PFSK-1 (cell line): Measurements from ENCODE around the gene TAS2R46.

Source experiments
- FOXP2 ChIP-seq: optimal IDR thresholded peaks from 2 replicates; pipeline ENCODE3; 2011; ENCODE audit warnings: borderline replicate concordance, control low read depth, inconsistent platforms; ENCODE audit not compliant: insufficient read depth; ENCODE audit errors: extremely low read length, extremely low read depth
- POLR2AphosphoS5 ChIP-seq: IDR thresholded peaks from 2 replicates; pipeline ENCODE4 v1.6.1; 2012; ENCODE audit warnings: low read depth, mild to moderate bottlenecking, control low read depth, low read length, moderate library complexity
- REST ChIP-seq, 2 experiments: IDR thresholded peaks; 2 replicates each; pipeline versions ENCODE4 v1.6.1 to v1.8.0; 2011 to 2012; ENCODE audit warnings: low read depth in 2 of 2, low read length in 2 of 2, control low read depth in 1 of 2, inconsistent platforms in 1 of 2, mild to moderate bottlenecking in 1 of 2, moderate library complexity in 1 of 2; ENCODE audit not compliant: insufficient read depth in 1 of 2
- SIN3A ChIP-seq: IDR thresholded peaks from 2 replicates; pipeline ENCODE4 v1.6.1; 2012; ENCODE audit warnings: mild to moderate bottlenecking, low read length, moderate library complexity, borderline replicate concordance; ENCODE audit not compliant: insufficient read depth
- TAF1 ChIP-seq: IDR thresholded peaks from 2 replicates; pipeline ENCODE4 v1.6.1; 2012; ENCODE audit warnings: low read length, control low read depth, borderline replicate concordance; ENCODE audit not compliant: insufficient read depth

GRCh38 chr12:11092128-11092527 lies 30.0 kb upstream of the TAS2R46 start, which contains the start of gene TAS2R43:
- TF ChIP-seq TAF1 (no peak), POLR2AphosphoS5 (no peak), FOXP2 (no peak), REST (IDR thresholded peaks at IDR 0.05; ENCODE audit: insufficient read depth in 1 of 2, low read depth in 2 of 2, low read length in 2 of 2) (no peak), SIN3A (no peak)
